Loucy (cell line): Measurements from ENCODE around the gene RTP3.

Experiments used
- H2AFZ ChIP-seq: fragments of 200-600 bp; sonication (generic); 2 replicates; pipeline ENCODE4 v1.6.0; 2016; ENCODE audit warnings: antibody characterized with exemption, mild to moderate bottlenecking, low read length, moderate library complexity
- H3F3A ChIP-seq: fragments of 200-600 bp; 2 replicates; pipeline ENCODE4 v1.6.0; 2016; ENCODE audit warnings: antibody characterized with exemption, low read depth, mild to moderate bottlenecking
- H3K27me3 ChIP-seq: fragments of 200-600 bp; sonication (generic); 2 replicates; pipeline ENCODE4 v1.6.1; 2014; ENCODE audit warnings: low read length, mild to moderate bottlenecking; ENCODE audit not compliant: insufficient read depth, poor library complexity, severe bottlenecking
- H3K36me3 ChIP-seq: fragments of 200-600 bp; sonication (generic); 2 replicates; pipeline ENCODE4 v1.6.1; 2016; ENCODE audit warnings: low read length; ENCODE audit not compliant: insufficient read depth
- H3K4me1 ChIP-seq: fragments of 200-600 bp; sonication (generic); 2 replicates; pipeline ENCODE4 v1.5.1; 2014; ENCODE audit warnings: low read length, mild to moderate bottlenecking; ENCODE audit not compliant: insufficient read depth, poor library complexity, severe bottlenecking
- H3K4me2 ChIP-seq: fragments of 200-600 bp; sonication (generic); 2 replicates; pipeline ENCODE4 v1.6.0; 2014; ENCODE audit warnings: antibody characterized with exemption, low read length, low read depth, mild to moderate bottlenecking; ENCODE audit not compliant: poor library complexity, severe bottlenecking
- H3K4me3 ChIP-seq: fragments of 200-600 bp; sonication (generic); 2 replicates; pipeline ENCODE4 v1.5.1; 2014; ENCODE audit warnings: low read length, mild to moderate bottlenecking, mixed read lengths; ENCODE audit not compliant: poor library complexity, severe bottlenecking
- H3K79me2 ChIP-seq: fragments of 200-600 bp; sonication (generic); 2 replicates; pipeline ENCODE4 v1.6.1; 2014; ENCODE audit warnings: low read length; ENCODE audit not compliant: insufficient read depth
- H3K9ac ChIP-seq: fragments of 200-600 bp; sonication (generic); 2 replicates; pipeline ENCODE4 v1.6.0; 2014; ENCODE audit warnings: mild to moderate bottlenecking, low read depth, low read length, moderate library complexity; ENCODE audit not compliant: poor library complexity, severe bottlenecking
- H3K9me2 ChIP-seq: fragments of 200-600 bp; sonication (generic); replicated peaks from 2 replicates; pipeline ENCODE4 v1.6.1; 2016; ENCODE audit warnings: low read depth, low read length, mixed read lengths
- H3K9me3 ChIP-seq: fragments of 200-600 bp; sonication (generic); 2 replicates; pipeline ENCODE4 v1.6.1; 2014; ENCODE audit warnings: mild to moderate bottlenecking, antibody characterized with exemption, low read length, low read depth; ENCODE audit not compliant: insufficient read depth
- H4K20me1 ChIP-seq: fragments of 200-600 bp; sonication (generic); 2 replicates; pipeline ENCODE4 v1.6.0; 2014; ENCODE audit warnings: antibody characterized with exemption, low read length, mild to moderate bottlenecking; ENCODE audit not compliant: insufficient read depth, poor library complexity, severe bottlenecking
- EZH2phosphoT487 ChIP-seq: fragments of 200-600 bp; IDR thresholded peaks from 2 replicates; pipeline ENCODE4 v1.6.1; 2018; ENCODE audit warnings: antibody characterized with exemption, mild to moderate bottlenecking, moderate library complexity, borderline replicate concordance
- TF ChIP-seq, protein P1 (sequence below): fragments of 200-600 bp; sonication (generic); conservative IDR thresholded peaks from 2 replicates; pipeline ENCODE4 v1.5.1; 2014; ENCODE audit warnings: mild to moderate bottlenecking, antibody characterized with exemption, low read length

Gene RTP3

DNA sequence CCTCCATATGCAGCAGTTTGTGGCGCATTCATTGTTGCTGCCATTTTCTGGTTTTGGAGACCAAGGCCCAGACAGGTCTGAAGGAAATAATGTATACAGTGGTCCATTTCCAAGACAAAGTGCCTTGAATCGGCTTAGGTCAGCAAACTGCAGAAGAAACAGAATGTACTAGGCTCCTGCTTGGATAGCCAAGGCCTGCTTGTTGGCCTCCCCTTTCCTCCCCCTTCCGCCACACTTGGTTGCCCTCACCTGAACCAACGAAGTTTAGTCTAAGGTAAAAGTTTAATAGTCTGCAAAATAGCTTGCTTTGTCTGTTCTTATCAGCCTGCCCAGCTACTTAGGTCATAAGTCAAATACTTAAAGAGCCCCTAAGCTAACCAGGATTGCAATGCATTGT lies 12.0 kb upstream of the RTP3 start:
- Histone ChIP-seq H3K9me2 (no peaks in the 10 kb centered on the region), H4K20me1 (no peaks in the 10 kb centered on the region), H3K4me2 (no peak overlapping the region), H3K4me3 (no peak overlapping the region), H3F3A (no peaks in the 10 kb centered on the region), H3K27me3 (no peaks in the 10 kb centered on the region), H3K79me2 (no peaks in the 10 kb centered on the region), H2AFZ (no peak overlapping the region), H3K9ac (no peak overlapping the region), H3K36me3 (no peaks in the 10 kb centered on the region), H3K4me1 (peaks cover 19% of the 10 kb centered on the region), H3K9me3 (no peaks in the 10 kb centered on the region)
- no peak for TF ChIP-seq EZH2phosphoT487
- TF ChIP-seq, protein P1, sequence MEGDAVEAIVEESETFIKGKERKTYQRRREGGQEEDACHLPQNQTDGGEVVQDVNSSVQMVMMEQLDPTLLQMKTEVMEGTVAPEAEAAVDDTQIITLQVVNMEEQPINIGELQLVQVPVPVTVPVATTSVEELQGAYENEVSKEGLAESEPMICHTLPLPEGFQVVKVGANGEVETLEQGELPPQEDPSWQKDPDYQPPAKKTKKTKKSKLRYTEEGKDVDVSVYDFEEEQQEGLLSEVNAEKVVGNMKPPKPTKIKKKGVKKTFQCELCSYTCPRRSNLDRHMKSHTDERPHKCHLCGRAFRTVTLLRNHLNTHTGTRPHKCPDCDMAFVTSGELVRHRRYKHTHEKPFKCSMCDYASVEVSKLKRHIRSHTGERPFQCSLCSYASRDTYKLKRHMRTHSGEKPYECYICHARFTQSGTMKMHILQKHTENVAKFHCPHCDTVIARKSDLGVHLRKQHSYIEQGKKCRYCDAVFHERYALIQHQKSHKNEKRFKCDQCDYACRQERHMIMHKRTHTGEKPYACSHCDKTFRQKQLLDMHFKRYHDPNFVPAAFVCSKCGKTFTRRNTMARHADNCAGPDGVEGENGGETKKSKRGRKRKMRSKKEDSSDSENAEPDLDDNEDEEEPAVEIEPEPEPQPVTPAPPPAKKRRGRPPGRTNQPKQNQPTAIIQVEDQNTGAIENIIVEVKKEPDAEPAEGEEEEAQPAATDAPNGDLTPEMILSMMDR = no peak

DNA sequence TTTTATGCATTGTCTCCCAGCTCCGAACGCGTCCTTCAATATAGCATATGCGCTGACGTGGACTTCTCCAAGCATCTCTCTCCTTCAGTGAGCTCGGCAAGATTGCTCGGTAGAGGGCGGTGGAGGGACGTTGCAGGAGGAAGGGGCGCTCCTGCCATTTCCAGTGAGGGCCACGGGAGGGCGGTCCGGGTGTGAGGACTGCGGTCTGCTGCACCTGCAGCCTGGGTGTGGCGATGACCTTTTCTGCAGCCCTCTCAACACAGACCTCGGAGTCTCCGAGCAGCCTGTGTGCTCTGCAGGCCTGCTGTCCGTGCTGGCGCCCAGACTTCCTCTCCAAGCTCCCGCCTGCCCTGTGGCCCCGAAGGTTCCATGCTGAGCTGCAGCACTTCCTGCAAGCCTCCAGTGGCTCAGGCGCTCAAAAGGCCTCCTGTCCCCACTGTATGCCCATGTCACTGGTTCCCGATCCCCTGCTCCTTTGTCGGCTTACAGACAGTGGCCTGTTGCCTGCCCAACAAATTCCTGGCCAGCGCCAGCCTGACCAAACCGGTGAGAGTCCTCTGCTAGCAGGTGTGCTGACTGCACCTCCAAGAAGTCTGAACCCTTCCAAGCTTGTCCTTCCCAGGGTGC lies 8.9 kb upstream of the RTP3 start:
- peak overlapping the region; percentile 55; the same call in 1 of the 2 replicates for H2AFZ ChIP-seq
- no peaks in the 10 kb centered on the region for H3K79me2 ChIP-seq
- peak overlapping the region; percentile 2 for H3K4me3 ChIP-seq
- H3K4me2 ChIP-seq = peak overlapping the region; percentile 48
- H3K9ac ChIP-seq = peak overlapping the region; percentile 20
- H3K27me3 ChIP-seq = no peaks in the 10 kb centered on the region
- H3F3A ChIP-seq = no peaks in the 10 kb centered on the region; the same call in 1 of the 2 replicates
- H3K4me1 ChIP-seq = peaks cover 45% of the 10 kb centered on the region
- H3K9me3 ChIP-seq = no peaks in the 10 kb centered on the region
- no peaks in the 10 kb centered on the region for H4K20me1 ChIP-seq
- TF ChIP-seq, protein P1 = peak; percentile 100
- no peak for TF ChIP-seq EZH2phosphoT487
- no peaks in the 10 kb centered on the region for H3K36me3 ChIP-seq
- no peaks in the 10 kb centered on the region for H3K9me2 ChIP-seq

DNA sequence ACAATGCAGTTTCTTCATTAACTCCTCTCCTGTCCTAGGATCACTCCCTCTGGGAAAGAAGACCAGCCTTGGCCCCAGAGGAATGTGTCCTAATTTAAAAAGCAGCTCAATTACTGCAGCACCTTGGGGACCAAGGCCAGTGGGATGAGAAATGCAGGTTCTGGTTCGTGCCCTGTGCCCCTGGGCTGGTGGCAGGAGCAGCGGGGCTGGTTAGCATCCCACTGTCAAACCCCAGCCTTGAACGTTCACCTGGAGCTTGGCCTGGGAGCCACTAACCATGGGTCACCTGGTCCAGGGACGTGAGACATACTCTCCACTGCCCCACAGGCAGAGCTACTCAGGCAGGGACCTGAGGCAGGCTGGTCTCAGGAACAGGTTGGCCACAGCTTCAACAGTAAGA lies 8.4 kb upstream of the RTP3 start:
- H3K36me3 ChIP-seq = no peaks in the 10 kb centered on the region
- peaks cover 45% of the 10 kb centered on the region for H3K4me1 ChIP-seq
- no peaks in the 10 kb centered on the region for H3K9me3 ChIP-seq
- no peak for TF ChIP-seq EZH2phosphoT487
- TF ChIP-seq, protein P1 = no peak
- H3K4me3 ChIP-seq = peak overlapping the region; percentile 2
- no peaks in the 10 kb centered on the region for H3K27me3 ChIP-seq
- peak overlapping the region; percentile 48 for H3K4me2 ChIP-seq
- no peak overlapping the region; the same call in 1 of the 2 replicates for H2AFZ ChIP-seq
- no peaks in the 10 kb centered on the region for H4K20me1 ChIP-seq
- peak overlapping the region; percentile 20 for H3K9ac ChIP-seq
- no peaks in the 10 kb centered on the region; the same call in 1 of the 2 replicates for H3F3A ChIP-seq
- H3K9me2 ChIP-seq = no peaks in the 10 kb centered on the region
- H3K79me2 ChIP-seq = no peaks in the 10 kb centered on the region
